Uterus (tissue), 4 donors: ENCODE results near the gene ABCC8. TPM values are rescaled to one million over a fixed set of nuclear protein-coding genes. Genes with fewer than 3 reads are reported as not detected.

Source experiments
- DNase-seq, 2 donors: peaks; one replicate each; pipeline ENCODE4 v3.0.0-alpha.2; 2019 to 2020
- H3K27ac ChIP-seq, 2 donors: fragments of 200-600 bp; sonication (generic); 1 replicate in 1 of 2; 2 replicates in 1 of 2; pipeline ENCODE4 v1.5.1; 2016 to 2018
- H3K27me3 ChIP-seq, 2 donors: fragments of 200-600 bp; sonication (generic); one replicate each; pipeline ENCODE4 v1.5.1; 2018 to 2019; ENCODE audit warnings: control low read depth in 1 of 2
- H3K36me3 ChIP-seq, 2 donors: fragments of 200-600 bp; sonication (generic); one replicate each; pipeline ENCODE4 v1.5.1; 2019; ENCODE audit warnings: control low read depth in 1 of 2
- H3K4me1 ChIP-seq, 2 donors: fragments of 200-600 bp; sonication (generic); one replicate each; pipeline ENCODE4 v1.5.1; 2018 to 2019; ENCODE audit warnings: control low read depth in 1 of 2
- H3K4me3 ChIP-seq, 2 donors: fragments of 200-600 bp; sonication (generic); 1 replicate in 1 of 2; 2 replicates in 1 of 2; pipeline ENCODE4 v1.5.1; 2018 to 2019; ENCODE audit warnings: mild to moderate bottlenecking in 1 of 2
- H3K9me3 ChIP-seq, 2 donors: fragments of 200-600 bp; sonication (generic); one replicate each; pipeline ENCODE4 v1.5.1; 2019; ENCODE audit warnings: control low read depth in 1 of 2
- CTCF ChIP-seq, 4 experiments: fragments of 200-600 bp in 2 of 4; fragments of 450-650 bp in 2 of 4; sonication (generic) in 2 of 4; IDR thresholded peaks; one replicate each; pipeline ENCODE4 v1.5.1; 2016 to 2019; ENCODE audit warnings: antibody characterized with exemption in 4 of 4, mild to moderate bottlenecking in 2 of 4, moderate library complexity in 1 of 4
- POLR2A ChIP-seq, 2 donors: fragments of 450-650 bp; IDR thresholded peaks; one replicate each; pipeline ENCODE4 v1.6.1; 2016; ENCODE audit warnings: antibody characterized with exemption in 2 of 2, mild to moderate bottlenecking in 1 of 2, moderate library complexity in 1 of 2
- intact Hi-C: fragments of 100-400 bp; cut with DNase I; formaldehyde crosslinking; loops from one replicate; pipeline ENCODE4 v1.15.1; 2023; ENCODE audit warnings: low total_unique reads
- total RNA-seq, 4 donors: library from RNA; depleted of rRNA in 3 of 4; stranded (reverse); fragments of >200 nt in 3 of 4; gene quantifications; one replicate each; pipeline versions ENCODE4 v1.1.0 to v1.2.4, GENCODE V29; 2014 to 2023
- donor health status: DM: yes; HTN: yes; CAD: no.

ABCC8 gene
- total RNA-seq, 4 donors from 2014 or later: under 0.01 to 5.5 (median 1.9) TPM; not detected in 1

GRCh38 chr11:17446482-17446881 is 30.2 kb downstream of the ABCC8 start:
- Histone ChIP-seq H3K4me3 (no peak overlapping the region), H3K36me3 (no peaks in the 10 kb centered on the region), H3K27me3 (no peaks in the 10 kb centered on the region), H3K27ac (no peak overlapping the region), H3K9me3 (no peaks in the 10 kb centered on the region), H3K4me1 (no peaks in the 10 kb centered on the region)
- TF ChIP-seq POLR2A (IDR thresholded peaks at IDR 0.05): no peak
- no peak for TF ChIP-seq CTCF (IDR thresholded peaks at IDR 0.05)
- no peak for DNase-seq
- intact Hi-C loops: no loop called here

GRCh38 chr11:17445240-17445795 is 31.3 kb downstream of the ABCC8 start:
- Histone ChIP-seq H3K9me3 (no peaks in the 10 kb centered on the region), H3K4me3 (no peak overlapping the region), H3K27me3 (no peaks in the 10 kb centered on the region), H3K36me3 (no peaks in the 10 kb centered on the region), H3K4me1 (no peaks in the 10 kb centered on the region), H3K27ac (no peak overlapping the region)
- no peak for DNase-seq
- intact Hi-C loops: no loop called here
- TF ChIP-seq CTCF (IDR thresholded peaks at IDR 0.05) (no peak), POLR2A (IDR thresholded peaks at IDR 0.05) (no peak)

GRCh38 chr11:17443926-17444690 is 32.5 kb downstream of the ABCC8 start:
- Histone ChIP-seq H3K4me3 (no peak overlapping the region), H3K27me3 (no peaks in the 10 kb centered on the region), H3K9me3 (no peaks in the 10 kb centered on the region), H3K27ac (no peak overlapping the region), H3K4me1 (no peaks in the 10 kb centered on the region), H3K36me3 (no peaks in the 10 kb centered on the region)
- intact Hi-C loops: no loop called here
- DNase-seq: no peak
- TF ChIP-seq CTCF (IDR thresholded peaks at IDR 0.05) (no peak), POLR2A (IDR thresholded peaks at IDR 0.05) (no peak)

GRCh38 chr11:17443423-17443822 is 33.2 kb downstream of the ABCC8 start:
- no peaks in the 10 kb centered on the region for H3K4me1 ChIP-seq
- H3K4me3 ChIP-seq: no peak overlapping the region
- H3K36me3 ChIP-seq: no peaks in the 10 kb centered on the region
- no peak overlapping the region for H3K27ac ChIP-seq
- TF ChIP-seq CTCF (IDR thresholded peaks at IDR 0.05) (no peak), POLR2A (IDR thresholded peaks at IDR 0.05) (no peak)
- no peaks in the 10 kb centered on the region for H3K9me3 ChIP-seq
- intact Hi-C loops: no loop called here
- H3K27me3 ChIP-seq: no peaks in the 10 kb centered on the region
- no peak for DNase-seq

GRCh38 chr11:17443000-17443399 is 33.6 kb downstream of the ABCC8 start:
- Histone ChIP-seq H3K27me3 (no peaks in the 10 kb centered on the region), H3K4me1 (no peaks in the 10 kb centered on the region), H3K36me3 (no peaks in the 10 kb centered on the region), H3K4me3 (no peak overlapping the region), H3K27ac (no peak overlapping the region), H3K9me3 (no peaks in the 10 kb centered on the region)
- DNase-seq: no peak
- TF ChIP-seq CTCF (IDR thresholded peaks at IDR 0.05) (no peak), POLR2A (IDR thresholded peaks at IDR 0.05) (no peak)
- intact Hi-C loops: no loop called here
